HepG2 (cell line): ENCODE results near the gene SMARCE1. TPM values are rescaled to one million over a fixed set of nuclear protein-coding genes. Genes with fewer than 3 reads are reported as not detected.

Source experiments
- ATAC-seq: fragments of 200-7000 bp; cut with Tn5 transposase; 3 replicates; pipeline ENCODE4 v1.9.1; 2020; ENCODE audit warnings: mild to moderate bottlenecking, moderate library complexity
- BruUV-seq: library from RNA; stranded (reverse); fragments of 400-500 nt; replicated peaks from 2 replicates; lab custom pipeline; 2021; lab: Mats Ljungman, UMichigan
- CTCF ChIA-PET: fragments of 300-600 bp; formaldehyde crosslinking; extraction: SDS; loops from one replicate; lab custom pipeline; 2021; ENCODE audit warnings: low total read pairs, inconsistent platforms, low intra/inter-chr PET ratio; lab: Yijun Ruan, JAX
- POLR2A ChIA-PET: fragments of 350-600 bp; sonication (Branson Sonifier 250); formaldehyde crosslinking; loops from one replicate; lab custom pipeline; 2020; ENCODE audit warnings: antibody characterized with exemption, inconsistent platforms; lab: Yijun Ruan, JAX
- DNase-seq: peaks from one replicate; pipeline ENCODE4 v3.0.0-alpha.2; 2015; ENCODE audit warnings: low spot score
- FAIRE-seq: peaks from 3 replicates; lab custom pipeline; 2011; peaks lifted over from hg19 to GRCh38; lab: Jason Lieb, UNC
- H2AFZ ChIP-seq: one replicate; pipeline ENCODE4 v1.6.1; 2011; ENCODE audit warnings: low read length, inconsistent platforms
- H3K27ac ChIP-seq: fragments of 300-600 bp; 3 replicates; pipeline ENCODE4 v1.8.0; 2011; ENCODE audit warnings: mixed run types, mild to moderate bottlenecking, mixed read lengths, low read length, inconsistent platforms; ENCODE audit not compliant: insufficient read depth; ENCODE audit errors: extremely low read length
- H3K27me3 ChIP-seq, 2 experiments: fragments of 200-600 bp in 1 of 2; 2 replicates in 1 of 2; 3 replicates in 1 of 2; pipeline versions ENCODE4 v1.6.0 to v1.8.0; 2011; ENCODE audit warnings: low read length in 2 of 2, mild to moderate bottlenecking in 2 of 2, moderate library complexity in 2 of 2, inconsistent platforms in 1 of 2; ENCODE audit not compliant: insufficient read depth in 2 of 2, control insufficient read depth in 1 of 2
- H3K36me3 ChIP-seq, 2 experiments: fragments of 200-600 bp in 1 of 2; replicated peaks in 1 of 2; 2 replicates in 1 of 2; 3 replicates in 1 of 2; pipeline versions ENCODE4 v1.5.1 to v1.8.0; 2011; ENCODE audit warnings: low read length in 2 of 2, inconsistent platforms in 1 of 2; ENCODE audit not compliant: insufficient read depth in 2 of 2, control insufficient read depth in 1 of 2
- H3K4me1 ChIP-seq: 2 replicates; pipeline ENCODE4 v1.5.1; 2012; ENCODE audit warnings: low read length, inconsistent platforms; ENCODE audit not compliant: insufficient read depth
- H3K4me2 ChIP-seq: 2 replicates; pipeline ENCODE4 v1.6.0; 2011; ENCODE audit warnings: low read depth, low read length, inconsistent platforms
- H3K4me3 ChIP-seq, 3 experiments: fragments of 200-600 bp in 1 of 3; sonication (generic), shearing (Covaris generic) in 1 of 3; replicated peaks in 1 of 3; 2 replicates each; pipeline ENCODE4 v1.5.1; 2011 to 2016; ENCODE audit warnings: low read length in 3 of 3, inconsistent platforms in 2 of 3, low read depth in 2 of 3, mild to moderate bottlenecking in 2 of 3, control low read depth in 1 of 3, mixed read lengths in 1 of 3; ENCODE audit not compliant: insufficient read depth in 1 of 3
- H3K79me2 ChIP-seq: one replicate; pipeline ENCODE4 v1.6.1; 2011; ENCODE audit warnings: low read length, inconsistent platforms; ENCODE audit not compliant: insufficient read depth
- H3K9ac ChIP-seq: 2 replicates; pipeline ENCODE4 v1.6.0; 2011; ENCODE audit warnings: mild to moderate bottlenecking, low read depth, low read length, inconsistent platforms; ENCODE audit not compliant: insufficient read depth
- H3K9me3 ChIP-seq: 2 replicates; pipeline ENCODE4 v1.5.1; 2012; ENCODE audit warnings: mild to moderate bottlenecking, low read length
- H4K20me1 ChIP-seq: 2 replicates; pipeline ENCODE4 v1.6.0; 2011; ENCODE audit warnings: inconsistent platforms, mild to moderate bottlenecking, low read length, moderate library complexity; ENCODE audit not compliant: insufficient read depth
- GATA4 ChIP-seq: sonication (generic); IDR thresholded peaks from 2 replicates; pipeline ENCODE4 v1.6.1; 2016; ENCODE audit warnings: antibody characterized with exemption, low read depth, borderline replicate concordance
- GLI4 ChIP-seq: sonication (generic); formaldehyde crosslinking; IDR thresholded peaks from 2 replicates; pipeline ENCODE4 v1.5.1; 2020; ENCODE audit warnings: missing genetic modification reagents, mild to moderate bottlenecking, moderate library complexity, borderline replicate concordance
- KDM3A ChIP-seq: IDR thresholded peaks from 2 replicates; pipeline ENCODE4 v1.6.1; 2018; ENCODE audit warnings: low read depth, missing compliant biosample characterization
- SMYD3 ChIP-seq: sonication (generic); formaldehyde crosslinking; IDR thresholded peaks from 2 replicates; pipeline ENCODE4 v1.8.1; 2023; ENCODE audit warnings: mild to moderate bottlenecking, missing genetic modification reagents
- TEAD2 ChIP-seq: sonication (generic); formaldehyde crosslinking; IDR thresholded peaks from 2 replicates; pipeline ENCODE4 v1.9.0; 2021; ENCODE audit warnings: missing genetic modification reagents
- ZNF17 ChIP-seq: sonication (generic); formaldehyde crosslinking; IDR thresholded peaks from 2 replicates; pipeline ENCODE4 v1.5.0; 2020; ENCODE audit warnings: mild to moderate bottlenecking, missing genetic modification reagents
- ZNF232 ChIP-seq: sonication (generic); formaldehyde crosslinking; IDR thresholded peaks from 2 replicates; pipeline ENCODE4 v1.4.0; 2020; ENCODE audit warnings: missing genetic modification reagents, borderline replicate concordance
- WGBS: methylation state at CpG from one replicate; pipeline ENCODE4 v1.1.6; 2017; ENCODE audit warnings: low lambda C conversion rate; 5-methylcytosine and 5-hydroxymethylcytosine counted together
- in situ Hi-C: cut with HindIII; loops from 2 replicates; pipeline ENCODE4 v1.10.0; 2017; ENCODE audit warnings: low pct_unique_long_range_greater_than_20kb; ENCODE audit not compliant: extremely low pct_ligation_motif_present
- intact Hi-C: fragments of 100-400 bp; cut with micrococcal nuclease; formaldehyde crosslinking; loops from one replicate; pipeline ENCODE4 v1.10.0; 2022; ENCODE audit not compliant: unreplicated experiment
- polyA plus RNA-seq, 8 experiments: library from polyadenylated mRNA; depleted of rRNA in 3 of 8; stranded (reverse) in 7 of 8; unstranded in 1 of 8; fragments of >200 nt; fragmentation: Illumina TruSeq in 4 of 8; extraction: Trizol in 4 of 8; gene quantifications; 2 replicates each; pipeline versions ENCODE4 v1.2.1 to v1.2.3, GENCODE V29; 2011 to 2016; ENCODE audit warnings: low read depth in 4 of 8, missing spikeins in 1 of 8, mixed read lengths in 1 of 8; ENCODE audit not compliant: insufficient read depth in 1 of 8
- total RNA-seq, 5 experiments: library from RNA; depleted of rRNA; stranded (reverse); fragments of >200 nt; fragmentation: Illumina TruSeq; extraction: Trizol; gene quantifications; 2 replicates each; pipeline ENCODE4 v1.2.3, GENCODE V29; 2016; ENCODE audit warnings: low read depth in 1 of 5
- TF ChIP-seq, protein P1 (sequence below): sonication (generic); formaldehyde crosslinking; IDR thresholded peaks from 2 replicates; pipeline ENCODE4 v1.5.0; 2020; ENCODE audit warnings: missing genetic modification reagents
- TF ChIP-seq, protein P2 (sequence below): sonication (generic); formaldehyde crosslinking; IDR thresholded peaks from 2 replicates; pipeline ENCODE4 v1.9.0; 2021; ENCODE audit warnings: missing genetic modification reagents, borderline replicate concordance

SMARCE1 gene
- total and polyA plus RNA-seq, 2 of the 13 experiments (the other 11 are each of a cell fraction or from before 2014, with no cell fraction given): 43.5 to 127 TPM

DNA sequence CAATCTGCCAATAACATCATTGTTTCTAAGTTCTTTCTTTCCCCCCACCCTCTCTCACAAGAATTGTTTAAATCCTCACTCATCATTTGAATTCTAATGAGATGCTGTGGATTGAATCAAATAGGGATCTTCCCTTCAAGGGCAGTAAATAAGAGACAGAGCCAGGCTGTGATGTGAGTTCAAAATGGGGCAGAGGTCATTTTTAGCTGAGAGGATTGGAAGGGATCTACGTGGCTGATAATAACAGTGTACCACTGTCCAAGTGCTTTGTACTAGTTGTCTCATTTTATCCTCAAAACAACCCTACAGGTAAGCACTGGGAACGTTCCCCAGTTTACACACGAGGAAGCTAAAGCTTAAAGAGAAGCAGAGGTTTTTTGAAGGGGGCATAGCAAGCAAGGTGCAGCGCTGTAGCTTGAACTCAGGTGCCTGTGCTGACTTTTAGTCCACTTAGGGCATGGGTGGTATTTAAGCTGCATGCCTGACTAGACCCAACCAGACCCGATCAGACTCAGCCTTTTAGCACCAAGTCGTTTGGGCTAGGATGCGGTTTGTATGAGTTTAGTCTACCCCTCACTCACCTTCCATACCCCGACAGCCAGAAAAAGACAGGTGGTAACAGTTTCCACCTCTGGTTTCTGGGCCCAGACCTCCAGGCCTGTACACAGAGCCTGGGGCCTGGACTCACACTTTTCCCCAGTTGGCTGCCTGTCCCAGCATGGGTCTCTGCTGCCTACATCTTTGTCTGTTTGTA, 43.1 kb downstream of the SMARCE1 start:
- FAIRE-seq (no peak), ATAC-seq (no peak), DNase-seq (no peak)
- WGBS: 42% methylated on average over 8 of the region's 8 CpGs
- no peaks in the 10 kb centered on the region for H3K9me3 ChIP-seq
- H3K4me2 ChIP-seq: no peak overlapping the region
- ChIA-PET CTCF (no interaction called here), POLR2A (no interaction called here)
- H3K27ac ChIP-seq: no peak overlapping the region
- H3K4me3 ChIP-seq: no peak overlapping the region
- no peaks in the 10 kb centered on the region for H4K20me1 ChIP-seq
- peaks cover 9% of the 10 kb centered on the region for H3K4me1 ChIP-seq
- TF ChIP-seq SMYD3 (CRISPR knock-in tag) (no peak), KDM3A (no peak), TEAD2 (CRISPR knock-in tag) (no peak), ZNF17 (CRISPR knock-in tag) (no peak), GATA4 (no peak), ZNF232 (CRISPR knock-in tag) (no peak), GLI4 (no peak)
- TF ChIP-seq, protein P1, sequence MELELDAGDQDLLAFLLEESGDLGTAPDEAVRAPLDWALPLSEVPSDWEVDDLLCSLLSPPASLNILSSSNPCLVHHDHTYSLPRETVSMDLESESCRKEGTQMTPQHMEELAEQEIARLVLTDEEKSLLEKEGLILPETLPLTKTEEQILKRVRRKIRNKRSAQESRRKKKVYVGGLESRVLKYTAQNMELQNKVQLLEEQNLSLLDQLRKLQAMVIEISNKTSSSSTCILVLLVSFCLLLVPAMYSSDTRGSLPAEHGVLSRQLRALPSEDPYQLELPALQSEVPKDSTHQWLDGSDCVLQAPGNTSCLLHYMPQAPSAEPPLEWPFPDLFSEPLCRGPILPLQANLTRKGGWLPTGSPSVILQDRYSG: no peak
- TF ChIP-seq, protein P2, sequence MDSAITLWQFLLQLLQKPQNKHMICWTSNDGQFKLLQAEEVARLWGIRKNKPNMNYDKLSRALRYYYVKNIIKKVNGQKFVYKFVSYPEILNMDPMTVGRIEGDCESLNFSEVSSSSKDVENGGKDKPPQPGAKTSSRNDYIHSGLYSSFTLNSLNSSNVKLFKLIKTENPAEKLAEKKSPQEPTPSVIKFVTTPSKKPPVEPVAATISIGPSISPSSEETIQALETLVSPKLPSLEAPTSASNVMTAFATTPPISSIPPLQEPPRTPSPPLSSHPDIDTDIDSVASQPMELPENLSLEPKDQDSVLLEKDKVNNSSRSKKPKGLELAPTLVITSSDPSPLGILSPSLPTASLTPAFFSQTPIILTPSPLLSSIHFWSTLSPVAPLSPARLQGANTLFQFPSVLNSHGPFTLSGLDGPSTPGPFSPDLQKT (CRISPR knock-in tag): no peak
- no peak overlapping the region for H3K9ac ChIP-seq
- no TSS peak for BruUV-seq
- H3K79me2 ChIP-seq: no peaks in the 10 kb centered on the region
- in situ Hi-C loops: no loop called here
- H3K27me3 ChIP-seq: peaks cover 1 to 7% of the 10 kb centered on the region in 2 experiments; a peak in 3 of 5 replicates
- intact Hi-C loops: no loop called here
- H3K36me3 ChIP-seq: no peaks in the 10 kb centered on the region
- no peak overlapping the region for H2AFZ ChIP-seq
